Activated naive CD4-positive, alpha-beta T cell treated with anti-CD3 and anti-CD28 coated beads, Interleukin-2, amount 10 ng/mL, durations not matched to agents 7 days and 5 days (primary cell): ENCODE measurements around the gene UAP1.
"Not testable (repeated sequence)": the region's sequence is repeated elsewhere in the genome, so short reads cannot be mapped to it uniquely, and the experiment has no call there.

Source experiments
- CTCF ChIA-PET: fragments of 350-600 bp; sonication (Branson Sonifier 250); formaldehyde crosslinking; loops from one replicate; lab custom pipeline; 2021; ENCODE audit warnings: antibody characterized with exemption; lab: Charles Lee
- DNase-seq: peaks from one replicate; pipeline ENCODE4 v3.0.0-alpha.2; 2020
- H3K27ac Mint-ChIP-seq: one replicate; pipeline ENCODE4 v1.8.0; 2021; ENCODE audit warnings: mild to moderate bottlenecking, moderate library complexity, mixed read lengths
- H3K27me3 Mint-ChIP-seq: one replicate; pipeline ENCODE4 v1.8.0; 2021; ENCODE audit warnings: mild to moderate bottlenecking, mixed read lengths
- H3K36me3 Mint-ChIP-seq: one replicate; pipeline ENCODE4 v1.8.0; 2021; ENCODE audit warnings: mixed read lengths
- H3K4me1 Mint-ChIP-seq: one replicate; pipeline ENCODE4 v1.8.0; 2021; ENCODE audit warnings: mixed read lengths
- H3K4me3 Mint-ChIP-seq: one replicate; pipeline ENCODE4 v1.8.0; 2021; ENCODE audit warnings: mild to moderate bottlenecking, moderate library complexity, mixed read lengths
- H3K9me3 Mint-ChIP-seq: one replicate; pipeline ENCODE4 v1.8.0; 2021; ENCODE audit warnings: mixed read lengths

Gene UAP1

DNA sequence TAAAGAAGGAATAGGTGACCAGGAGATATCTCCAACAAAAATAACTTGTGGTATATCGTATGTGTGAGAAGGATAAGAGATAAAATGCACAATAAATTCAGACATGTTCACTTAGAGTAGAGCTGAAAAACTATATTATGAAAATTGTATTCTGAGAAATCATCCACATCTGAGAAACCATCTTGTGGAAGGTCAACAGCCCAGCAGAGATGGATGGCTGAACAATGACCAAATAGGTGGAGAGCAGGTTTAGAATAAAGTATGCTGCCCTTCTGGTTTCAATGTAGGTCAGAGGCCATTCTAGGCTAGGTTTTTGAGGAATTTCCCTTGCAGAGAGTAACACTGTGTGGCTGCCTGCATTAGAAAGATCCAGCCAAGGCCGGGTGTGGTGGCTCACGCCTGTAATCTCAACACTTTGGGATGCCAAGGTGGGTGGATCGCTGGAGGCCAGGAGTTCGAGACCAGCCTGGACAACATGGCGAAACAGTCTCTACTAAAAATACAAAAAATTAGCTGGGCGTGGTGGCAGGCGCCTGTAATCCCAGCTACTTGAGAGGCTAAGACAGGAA lies 8.8 kb upstream of the UAP1 start:
- CTCF ChIA-PET = no interaction called here
- Mint-ChIP-seq H3K4me1 (no peaks in the 10 kb centered on the region), H3K27me3 (peaks cover 7% of the 10 kb centered on the region), H3K36me3 (no peaks in the 10 kb centered on the region), H3K4me3 (no peak overlapping the region), H3K9me3 (no peaks in the 10 kb centered on the region), H3K27ac (no peak overlapping the region)
- no peak for DNase-seq

DNA sequence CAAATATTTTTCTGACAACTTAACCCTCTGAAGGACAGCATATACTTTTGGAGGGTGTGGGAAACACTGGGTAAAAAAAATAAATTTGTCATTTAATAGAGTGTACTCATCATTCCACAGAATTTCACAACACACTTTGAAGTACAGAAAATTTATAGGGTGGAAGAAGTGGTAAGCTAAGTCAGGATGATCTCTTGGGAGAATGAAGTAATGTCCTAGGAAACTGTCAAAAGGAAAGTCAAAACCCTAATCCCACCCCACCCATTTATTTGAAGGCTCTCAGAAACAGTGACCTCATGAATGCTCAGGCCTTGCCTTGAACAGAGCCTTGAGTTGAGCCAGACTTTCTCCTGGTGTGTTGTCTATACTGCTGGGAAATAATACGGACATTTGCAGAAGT lies 7.3 kb upstream of the UAP1 start:
- no peaks in the 10 kb centered on the region for H3K9me3 Mint-ChIP-seq
- no peak overlapping the region for H3K4me3 Mint-ChIP-seq
- H3K27me3 Mint-ChIP-seq = peaks cover 7% of the 10 kb centered on the region
- no peaks in the 10 kb centered on the region for H3K36me3 Mint-ChIP-seq
- CTCF ChIA-PET = no interaction called here
- H3K27ac Mint-ChIP-seq = no peak overlapping the region
- no peak for DNase-seq
- no peaks in the 10 kb centered on the region for H3K4me1 Mint-ChIP-seq

DNA sequence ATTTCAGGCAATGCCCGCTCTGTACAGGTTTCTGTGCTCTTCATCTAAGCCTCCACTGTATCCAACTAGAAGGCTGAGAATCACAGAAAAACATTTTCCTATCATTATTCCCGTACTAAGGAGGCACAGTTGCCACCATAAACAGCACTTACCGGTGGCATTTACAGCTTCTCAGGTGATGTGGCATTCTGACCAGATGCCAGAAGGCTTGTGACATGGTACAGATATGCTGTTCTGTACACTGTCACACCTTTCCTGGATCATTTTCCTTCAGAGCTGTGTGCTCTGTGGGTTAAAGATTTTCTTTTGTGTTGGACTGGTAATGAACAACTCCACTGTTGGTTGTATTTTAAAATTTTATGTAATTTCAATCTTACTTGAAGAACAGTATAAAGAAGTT lies 4.0 kb upstream of the UAP1 start:
- Mint-ChIP-seq H3K4me1 (peaks cover 20% of the 10 kb centered on the region), H3K27me3 (peaks cover 7% of the 10 kb centered on the region), H3K36me3 (no peaks in the 10 kb centered on the region), H3K4me3 (no peak overlapping the region), H3K9me3 (no peaks in the 10 kb centered on the region), H3K27ac (no peak overlapping the region)
- DNase-seq = no peak
- CTCF ChIA-PET = no interaction called here

DNA sequence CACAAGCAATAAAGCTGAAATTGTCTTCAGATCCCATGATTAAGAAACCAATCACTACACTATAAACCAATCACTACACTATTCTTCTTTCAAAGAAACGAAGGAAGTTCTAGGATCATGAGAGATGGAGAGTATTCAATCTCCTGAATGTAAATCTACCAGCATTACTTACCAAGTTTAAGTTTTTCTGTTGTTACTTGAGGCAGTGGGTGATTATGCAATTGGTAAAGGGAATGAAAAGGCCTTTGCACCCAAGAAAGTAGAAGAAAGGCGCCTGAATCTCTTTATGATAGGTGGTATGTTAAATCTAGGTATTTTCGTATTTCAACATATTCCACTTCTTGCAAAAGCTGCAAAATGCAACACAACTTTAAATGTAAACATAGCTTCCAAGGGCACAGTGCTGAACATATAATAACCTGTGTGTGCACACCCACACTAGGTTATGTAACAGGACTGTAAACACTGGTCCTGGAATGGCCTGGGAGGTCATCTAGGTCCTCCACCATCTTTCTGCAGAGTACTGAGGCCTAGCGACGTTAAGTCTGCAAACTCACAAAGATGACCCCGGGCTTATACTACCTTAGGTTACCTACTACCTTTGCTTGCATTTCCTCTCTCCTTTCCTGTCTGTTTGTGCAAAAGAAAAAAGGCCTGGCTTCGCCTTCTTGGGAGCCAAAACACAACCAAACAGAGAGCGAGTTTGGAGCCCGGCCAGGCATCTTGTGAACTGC lies 1.1 kb upstream of the UAP1 start:
- CTCF ChIA-PET = no interaction called here
- Mint-ChIP-seq H3K27ac (peak overlapping the region; percentile 93), H3K27me3 (peaks cover 7% of the 10 kb centered on the region), H3K4me3 (peak overlapping the region; percentile 82), H3K36me3 (no peaks in the 10 kb centered on the region), H3K4me1 (peaks cover 27% of the 10 kb centered on the region), H3K9me3 (no peaks in the 10 kb centered on the region)
- no peak for DNase-seq

DNA sequence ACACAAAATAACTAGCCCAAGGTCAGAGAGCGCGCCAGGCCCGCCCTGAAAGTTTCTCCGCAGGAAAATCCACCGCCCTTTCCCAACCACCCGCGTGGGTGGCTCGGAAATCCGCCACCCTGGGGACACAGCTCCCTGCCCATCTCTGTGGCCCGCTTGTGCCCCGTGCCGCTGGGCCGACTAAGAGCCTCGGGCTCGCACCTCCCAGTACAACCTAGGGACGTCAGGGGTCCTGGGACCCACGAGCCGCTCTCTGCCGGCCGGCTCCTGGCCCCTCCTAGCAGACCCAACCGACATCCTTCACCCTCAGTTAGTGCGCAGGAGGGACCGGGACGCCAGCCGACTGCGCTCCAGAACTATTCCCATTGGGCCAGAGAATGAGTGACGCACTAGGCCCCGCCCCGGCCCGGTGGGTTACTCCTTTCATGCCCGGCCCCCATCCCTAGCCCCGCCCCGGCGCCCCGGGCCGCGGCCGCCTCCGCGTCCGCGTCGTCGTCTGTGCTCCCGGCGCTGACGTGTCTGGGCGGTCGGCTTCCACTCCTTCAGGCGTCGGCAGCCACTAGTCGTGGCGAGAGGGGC lies 396 bp upstream of the UAP1 start:
- Mint-ChIP-seq H3K36me3 (no peaks in the 10 kb centered on the region), H3K4me1 (peaks cover 27% of the 10 kb centered on the region), H3K9me3 (no peaks in the 10 kb centered on the region)

DNA sequence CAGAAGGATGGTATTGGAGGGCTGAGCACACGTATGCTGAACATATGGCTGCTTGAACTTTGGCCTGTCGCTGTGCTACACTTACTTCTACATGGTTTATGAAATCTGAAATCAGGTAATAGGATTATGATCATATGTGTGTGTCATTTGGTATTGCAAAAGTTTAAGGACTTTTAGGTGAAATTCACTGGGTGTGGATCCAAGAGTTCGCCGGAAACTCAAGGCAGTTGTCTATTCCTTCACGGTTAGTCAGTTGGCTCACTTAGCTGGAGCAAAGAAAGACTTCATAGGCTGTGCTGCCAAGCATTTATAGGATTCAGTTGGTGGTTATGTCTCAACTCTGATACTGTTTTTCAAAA lies 927 bp downstream of the UAP1 start:
- peaks cover 27% of the 10 kb centered on the region for H3K4me1 Mint-ChIP-seq
- H3K9me3 Mint-ChIP-seq = no peaks in the 10 kb centered on the region
- H3K36me3 Mint-ChIP-seq = no peaks in the 10 kb centered on the region
- no peaks in the 10 kb centered on the region for H3K27me3 Mint-ChIP-seq
- DNase-seq = no peak
- peak overlapping the region; percentile 81 for H3K27ac Mint-ChIP-seq
- CTCF ChIA-PET = no interaction called here
- peak overlapping the region; percentile 82 for H3K4me3 Mint-ChIP-seq

More for the DNA sequence above, 396 bp upstream of the UAP1 start:
- Mint-ChIP-seq H3K27ac (peak overlapping the region; percentile 93), H3K4me3 (peak overlapping the region; percentile 82), H3K27me3 (peaks cover 6% of the 10 kb centered on the region)
- CTCF ChIA-PET = no interaction called here
- DNase-seq = peak; percentile 98

DNA sequence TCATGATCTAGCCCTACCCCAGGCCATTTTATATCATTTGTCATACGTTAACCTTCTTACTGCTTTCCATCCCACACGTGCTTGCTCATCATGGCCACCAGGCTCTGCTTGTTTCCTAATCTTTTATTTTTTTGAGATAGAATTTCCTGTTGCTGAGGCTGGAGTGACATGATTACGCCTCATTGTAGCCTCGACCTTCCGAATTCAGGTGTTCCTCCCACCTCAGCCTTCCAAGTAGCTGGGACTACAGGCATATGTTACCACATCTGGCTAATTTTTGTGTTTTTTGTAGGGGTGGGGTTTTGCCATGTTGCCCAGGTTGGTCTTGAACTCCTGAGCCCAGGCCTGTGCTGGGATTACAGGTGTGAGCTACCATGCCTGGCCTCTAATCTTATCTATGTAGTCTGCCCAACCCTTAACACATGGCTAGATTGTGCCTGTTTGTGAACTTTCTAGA lies 3.3 kb downstream of the UAP1 start:
- DNase-seq = no peak
- no peak overlapping the region for H3K4me3 Mint-ChIP-seq
- no peaks in the 10 kb centered on the region for H3K27me3 Mint-ChIP-seq
- H3K27ac Mint-ChIP-seq = no peak overlapping the region
- peaks cover 27% of the 10 kb centered on the region for H3K4me1 Mint-ChIP-seq
- peaks cover 3% of the 10 kb centered on the region for H3K36me3 Mint-ChIP-seq
- H3K9me3 Mint-ChIP-seq = no peaks in the 10 kb centered on the region
- CTCF ChIA-PET = no interaction called here

DNA sequence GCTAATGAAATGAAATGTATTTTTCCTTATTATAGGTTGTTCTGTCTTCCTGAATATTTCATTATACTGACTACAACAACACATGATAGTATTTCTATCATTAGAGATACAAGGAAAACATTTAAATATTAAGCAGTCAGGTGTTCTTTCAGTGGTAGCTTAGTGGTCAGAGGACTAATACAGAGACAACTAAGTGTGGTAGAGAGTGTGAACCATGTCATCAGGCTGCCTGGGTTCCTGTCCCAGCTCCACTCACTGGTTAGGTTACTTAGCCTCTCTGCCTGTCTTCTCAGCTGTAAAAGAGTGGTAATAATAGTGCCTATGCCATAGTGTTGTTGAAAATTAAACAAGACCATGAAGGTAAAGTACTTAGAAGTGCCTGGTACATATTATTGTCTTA lies 3.9 kb downstream of the UAP1 start:
- Mint-ChIP-seq H3K27me3 (no peaks in the 10 kb centered on the region), H3K36me3 (peaks cover 5% of the 10 kb centered on the region), H3K4me3 (no peak overlapping the region), H3K9me3 (no peaks in the 10 kb centered on the region), H3K4me1 (peaks cover 23% of the 10 kb centered on the region), H3K27ac (no peak overlapping the region)
- DNase-seq = no peak
- CTCF ChIA-PET = no interaction called here

DNA sequence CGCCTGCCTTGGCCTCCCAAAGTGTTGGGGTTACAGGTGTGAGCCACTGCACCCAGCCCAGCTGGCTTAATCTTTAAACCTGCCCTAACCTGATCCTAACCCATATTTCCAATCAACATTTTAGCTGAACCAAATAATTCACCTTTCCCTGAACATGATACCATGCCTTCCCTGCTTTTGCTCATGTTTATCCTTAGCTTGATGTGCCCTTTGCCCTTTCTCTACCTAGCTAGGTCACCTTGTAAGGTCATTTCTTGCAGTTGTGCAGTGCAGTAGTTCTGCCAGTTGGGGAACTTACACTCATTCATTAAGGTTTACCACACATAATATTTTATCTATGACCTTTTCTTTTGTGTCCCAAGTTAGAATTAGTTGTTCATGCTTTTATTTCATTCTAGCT lies 5.3 kb downstream of the UAP1 start:
- peaks cover 5% of the 10 kb centered on the region for H3K36me3 Mint-ChIP-seq
- peaks cover 14% of the 10 kb centered on the region for H3K4me1 Mint-ChIP-seq
- DNase-seq = no peak
- no peaks in the 10 kb centered on the region for H3K9me3 Mint-ChIP-seq
- no peak overlapping the region for H3K4me3 Mint-ChIP-seq
- H3K27me3 Mint-ChIP-seq = no peaks in the 10 kb centered on the region
- H3K27ac Mint-ChIP-seq = no peak overlapping the region
- CTCF ChIA-PET = no interaction called here

DNA sequence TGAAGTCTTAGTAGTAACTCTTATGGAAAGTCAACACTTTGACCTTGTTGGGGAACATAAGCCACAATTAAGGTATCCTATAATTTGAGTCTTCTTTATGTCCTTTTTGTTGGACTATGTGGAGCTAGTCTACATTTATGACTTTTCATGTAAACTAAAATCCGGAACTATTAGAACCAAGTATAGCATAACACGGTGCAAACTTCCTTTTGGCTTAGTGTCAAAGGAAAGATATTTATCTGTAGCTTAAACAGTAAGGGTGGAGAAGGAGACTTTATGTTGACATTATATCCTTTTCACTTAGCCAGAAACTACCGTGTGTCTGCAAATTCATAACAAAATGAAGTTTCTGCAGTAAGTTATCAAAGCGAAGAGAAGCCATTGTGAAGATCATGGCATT lies 7.3 kb downstream of the UAP1 start:
- Mint-ChIP-seq H3K4me3 (no peak overlapping the region), H3K36me3 (peaks cover 5% of the 10 kb centered on the region), H3K9me3 (no peaks in the 10 kb centered on the region), H3K27me3 (no peaks in the 10 kb centered on the region), H3K4me1 (peaks cover 7% of the 10 kb centered on the region), H3K27ac (no peak overlapping the region)
- no peak for DNase-seq
- CTCF ChIA-PET = interaction anchor here (0.6 kb wide), 1 partner anchor 39 kb away, joined by 5 read pairs; no protein-coding TSS in a partner anchor

DNA sequence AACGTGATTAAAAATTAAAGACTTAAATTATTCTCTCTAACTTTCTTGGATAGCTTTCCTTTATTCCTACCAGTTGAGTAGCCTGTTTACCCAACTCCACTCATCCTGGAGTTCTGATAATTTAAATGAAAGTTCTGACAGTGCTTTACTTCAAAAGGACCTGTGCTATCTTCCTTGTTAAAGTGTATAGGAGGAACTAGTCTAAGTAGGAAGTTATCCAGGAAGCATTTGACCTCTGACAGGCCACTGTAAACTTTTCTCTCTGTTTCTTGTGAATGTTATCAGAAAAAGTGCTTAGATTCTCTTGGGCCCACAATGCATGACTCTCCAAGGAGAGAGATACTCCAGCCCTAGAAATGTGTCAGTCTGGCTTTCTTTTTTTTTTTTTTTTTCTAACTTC lies 9.2 kb downstream of the UAP1 start:
- H3K27ac Mint-ChIP-seq = no peak overlapping the region
- no peaks in the 10 kb centered on the region for H3K9me3 Mint-ChIP-seq
- H3K4me1 Mint-ChIP-seq = peaks cover 5% of the 10 kb centered on the region
- no peak for DNase-seq
- no peaks in the 10 kb centered on the region for H3K27me3 Mint-ChIP-seq
- no peak overlapping the region for H3K4me3 Mint-ChIP-seq
- CTCF ChIA-PET = interaction anchor here (0.6 kb wide), 1 partner anchor 35 kb away, joined by 5 read pairs; no protein-coding TSS in a partner anchor
- H3K36me3 Mint-ChIP-seq = peaks cover 5% of the 10 kb centered on the region

DNA sequence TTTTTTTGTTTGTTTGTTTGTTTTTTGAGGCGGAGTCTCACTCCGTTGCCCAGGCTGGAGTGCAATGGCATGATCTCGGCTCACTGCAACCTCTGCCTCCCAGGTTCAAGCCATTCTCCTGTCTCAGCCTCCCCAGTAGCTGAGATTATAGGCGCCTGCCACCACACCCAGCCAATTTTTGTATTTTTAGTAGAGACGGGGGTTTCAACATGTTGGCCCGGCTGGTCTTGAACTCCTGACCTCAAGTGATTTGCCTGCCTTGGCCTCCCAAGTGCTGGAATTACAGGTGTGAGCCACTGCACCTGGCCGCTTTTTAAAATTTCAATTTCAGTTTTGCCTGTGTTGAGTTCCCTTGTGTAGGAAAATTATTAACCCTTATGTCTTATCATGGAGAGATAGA lies 9.6 kb downstream of the UAP1 start:
- CTCF ChIA-PET = interaction anchor here (0.6 kb wide), 1 partner anchor 35 kb away, joined by 5 read pairs; no protein-coding TSS in a partner anchor
- not testable (repeated sequence) for DNase-seq, H3K27ac Mint-ChIP-seq, H3K36me3 Mint-ChIP-seq, H3K4me3 Mint-ChIP-seq, H3K27me3 Mint-ChIP-seq, H3K9me3 Mint-ChIP-seq, H3K4me1 Mint-ChIP-seq

DNA sequence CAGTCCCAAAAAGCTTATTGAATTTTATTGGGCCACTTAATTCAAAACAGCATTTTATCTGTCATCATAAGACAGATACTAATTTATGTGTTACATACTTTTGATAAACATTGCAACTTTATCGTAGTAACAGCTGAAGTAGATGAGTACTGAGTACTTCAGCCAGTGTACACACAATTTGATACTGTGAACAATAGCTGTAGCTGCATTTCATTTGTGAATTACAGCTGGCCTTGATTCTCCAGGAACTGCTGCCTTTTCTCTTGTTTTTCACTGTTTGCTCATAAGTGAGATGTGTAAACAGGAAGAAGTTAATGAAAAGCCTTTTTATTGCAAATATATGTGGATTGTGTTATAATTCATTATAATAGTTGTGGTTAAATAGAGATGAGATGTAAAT lies 10.2 kb downstream of the UAP1 start:
- no peak for DNase-seq
- Mint-ChIP-seq H3K27me3 (no peaks in the 10 kb centered on the region), H3K4me3 (no peak overlapping the region), H3K36me3 (peaks cover 5% of the 10 kb centered on the region), H3K9me3 (no peaks in the 10 kb centered on the region), H3K4me1 (peaks cover 5% of the 10 kb centered on the region), H3K27ac (no peak overlapping the region)
- CTCF ChIA-PET = no interaction called here

DNA sequence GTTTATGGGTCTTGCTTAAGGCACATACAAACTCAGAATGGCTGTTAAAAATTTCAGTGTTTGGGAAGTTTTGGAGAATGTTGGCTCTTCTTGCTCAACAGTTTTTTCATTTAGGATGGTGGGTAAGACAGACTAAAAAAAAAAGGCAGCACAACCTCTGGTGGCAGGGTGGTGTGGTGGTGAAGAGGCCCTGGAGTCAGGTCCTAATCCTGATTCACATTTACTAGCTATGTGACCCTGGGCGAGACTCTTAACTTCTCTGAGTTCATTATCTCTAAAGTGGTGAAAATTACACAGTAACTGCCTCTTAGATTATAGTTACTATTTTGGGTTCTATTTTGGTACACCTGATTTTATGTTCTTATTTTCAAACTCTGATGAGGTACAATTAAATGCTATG lies 11.6 kb downstream of the UAP1 start:
- peaks cover 5% of the 10 kb centered on the region for H3K4me1 Mint-ChIP-seq
- CTCF ChIA-PET = no interaction called here
- DNase-seq = no peak

More for the DNA sequence above, 11.6 kb downstream of the UAP1 start:
- Mint-ChIP-seq H3K9me3 (no peaks in the 10 kb centered on the region), H3K36me3 (peaks cover 5% of the 10 kb centered on the region), H3K27ac (no peak overlapping the region), H3K4me3 (no peak overlapping the region), H3K27me3 (no peaks in the 10 kb centered on the region)
